IPS DF 6.9 (cell line): ENCODE results near the gene BTBD3.

Experiments
- DNase-seq: peaks from one replicate; pipeline ENCODE4 v3.0.0-alpha.2; 2013; ENCODE audit warnings: low read depth, low spot score
- H3K27ac ChIP-seq: one replicate; pipeline ENCODE4 v1.5.1; 2013; ENCODE audit warnings: low read length, control low read depth
- H3K27me3 ChIP-seq: 2 replicates; pipeline ENCODE4 v1.6.1; 2013; ENCODE audit warnings: mild to moderate bottlenecking, low read length; ENCODE audit not compliant: control insufficient read depth, insufficient read depth
- H3K36me3 ChIP-seq: 2 replicates; pipeline ENCODE4 v1.6.1; 2013; ENCODE audit warnings: low read length; ENCODE audit not compliant: control insufficient read depth, insufficient read depth
- H3K4me1 ChIP-seq: 2 replicates; pipeline ENCODE4 v1.6.1; 2013; ENCODE audit warnings: low read length; ENCODE audit not compliant: control insufficient read depth, insufficient read depth
- H3K4me3 ChIP-seq: 2 replicates; pipeline ENCODE4 v1.5.1; 2013; ENCODE audit warnings: mild to moderate bottlenecking, low read length
- H3K9me3 ChIP-seq: 2 replicates; pipeline ENCODE4 v1.6.1; 2013; ENCODE audit warnings: low read length, inconsistent platforms; ENCODE audit not compliant: control insufficient read depth, insufficient read depth
- WGBS: extraction: QIAGEN DNeasy Blood & Tissue Kit; methylation state at CpG from one replicate; pipeline ENCODE4 v1.1.7; 2013; ENCODE audit warnings: mixed read lengths, missing lambda C conversion rate; ENCODE audit not compliant: insufficient read length, insufficient coverage; 5-methylcytosine and 5-hydroxymethylcytosine counted together

Gene BTBD3

GRCh38 chr20:11917663-11918062 lies at the start of gene BTBD3:
BTBD3 (plus strand) TSS chr20:11917893; CDS start chr20:11918276, 383 bp downstream.
- no CpG with 5 or more reads among the region's 4 CpGs for WGBS
- Histone ChIP-seq H3K36me3 (peaks cover 3% of the 10 kb centered on the region; the same call in 1 of the 2 replicates), H3K4me3 (no peak within 1 kb of the TSS), H3K9me3 (no peaks in the 10 kb centered on the region), H3K27ac (no peak within 1 kb of the TSS), H3K4me1 (no peaks in the 10 kb centered on the region), H3K27me3 (no peaks in the 10 kb centered on the region)
- DNase-seq = no peak

- Histone ChIP-seq H3K9me3 (no peaks in the 10 kb centered on the region), H3K4me3 (no peak overlapping the region), H3K27me3 (no peaks in the 10 kb centered on the region), H3K27ac (no peak overlapping the region), H3K36me3 (no peaks in the 10 kb centered on the region), H3K4me1 (peaks cover 1% of the 10 kb centered on the region; the same call in 1 of the 2 replicates)
- DNase-seq = no peak
Observed at GRCh38 chr20:11869641-11870040, 48.1 kb upstream of the BTBD3 start.

GRCh38 chr20:11870411-11870810 lies 47.3 kb upstream of the BTBD3 start:
- H3K27ac ChIP-seq = no peak overlapping the region
- no peak for DNase-seq
- no CpG with 5 or more reads among the region's 3 CpGs for WGBS
- no peaks in the 10 kb centered on the region for H3K27me3 ChIP-seq
- peaks cover 1% of the 10 kb centered on the region; the same call in 1 of the 2 replicates for H3K4me1 ChIP-seq
- no peaks in the 10 kb centered on the region for H3K36me3 ChIP-seq
- no peaks in the 10 kb centered on the region for H3K9me3 ChIP-seq
- no peak overlapping the region for H3K4me3 ChIP-seq

GRCh38 chr20:11876555-11876954 lies 41.1 kb upstream of the BTBD3 start:
- DNase-seq = no peak
- Histone ChIP-seq H3K27me3 (no peaks in the 10 kb centered on the region), H3K4me1 (peaks cover 1% of the 10 kb centered on the region; the same call in 1 of the 2 replicates), H3K27ac (no peak overlapping the region), H3K36me3 (no peaks in the 10 kb centered on the region), H3K4me3 (no peak overlapping the region), H3K9me3 (no peaks in the 10 kb centered on the region)

- no CpG with 5 or more reads among the region's 4 CpGs for WGBS
- no peaks in the 10 kb centered on the region for H3K27me3 ChIP-seq
- no peaks in the 10 kb centered on the region for H3K9me3 ChIP-seq
- H3K4me3 ChIP-seq = no peak overlapping the region
- DNase-seq = no peak
- H3K27ac ChIP-seq = no peak overlapping the region
- H3K4me1 ChIP-seq = no peaks in the 10 kb centered on the region
- H3K36me3 ChIP-seq = no peaks in the 10 kb centered on the region
Observed at GRCh38 chr20:11880680-11881079, 37.0 kb upstream of the BTBD3 start.

GRCh38 chr20:11881449-11881848 lies 36.2 kb upstream of the BTBD3 start:
- Histone ChIP-seq H3K27me3 (no peaks in the 10 kb centered on the region), H3K36me3 (no peaks in the 10 kb centered on the region), H3K4me3 (no peak overlapping the region), H3K27ac (no peak overlapping the region), H3K9me3 (no peaks in the 10 kb centered on the region), H3K4me1 (no peaks in the 10 kb centered on the region)
- 100% methylated on average over 1 of the region's 4 CpGs for WGBS
- no peak for DNase-seq

GRCh38 chr20:11882651-11883050 lies 35.0 kb upstream of the BTBD3 start:
- Histone ChIP-seq H3K4me1 (no peaks in the 10 kb centered on the region), H3K9me3 (no peaks in the 10 kb centered on the region), H3K36me3 (no peaks in the 10 kb centered on the region), H3K4me3 (no peak overlapping the region), H3K27me3 (no peaks in the 10 kb centered on the region), H3K27ac (no peak overlapping the region)
- no CpG with 5 or more reads among the region's 7 CpGs for WGBS
- no peak for DNase-seq

- H3K36me3 ChIP-seq = no peaks in the 10 kb centered on the region
- no peak overlapping the region for H3K4me3 ChIP-seq
- no peaks in the 10 kb centered on the region for H3K4me1 ChIP-seq
- no CpG with 5 or more reads among the region's 1 CpG for WGBS
- H3K9me3 ChIP-seq = no peaks in the 10 kb centered on the region
- no peak for DNase-seq
- H3K27ac ChIP-seq = no peak overlapping the region
- H3K27me3 ChIP-seq = no peaks in the 10 kb centered on the region
Observed at GRCh38 chr20:11888648-11889047, 29.0 kb upstream of the BTBD3 start.

GRCh38 chr20:11890331-11891076 lies 27.2 kb upstream of the BTBD3 start:
- H3K36me3 ChIP-seq = no peaks in the 10 kb centered on the region
- peak; percentile 90 for DNase-seq
- no peaks in the 10 kb centered on the region for H3K27me3 ChIP-seq
- H3K4me3 ChIP-seq = peak overlapping the region; percentile 86
- no peak overlapping the region for H3K27ac ChIP-seq
- WGBS = no CpG with 5 or more reads among the region's 69 CpGs
- H3K4me1 ChIP-seq = peaks cover 1% of the 10 kb centered on the region; the same call in 1 of the 2 replicates
- no peaks in the 10 kb centered on the region for H3K9me3 ChIP-seq

- Histone ChIP-seq H3K36me3 (no peaks in the 10 kb centered on the region), H3K27me3 (no peaks in the 10 kb centered on the region), H3K4me3 (peak overlapping the region; percentile 86), H3K4me1 (peaks cover 1% of the 10 kb centered on the region; the same call in 1 of the 2 replicates), H3K27ac (no peak overlapping the region), H3K9me3 (no peaks in the 10 kb centered on the region)
- no peak for DNase-seq
- WGBS = no CpG with 5 or more reads among the region's 72 CpGs
Observed at GRCh38 chr20:11891077-11891775, 26.5 kb upstream of the BTBD3 start.
